Hepatic stellate cell (primary cell): ENCODE data around the gene CCR7.

Experiments
- DNase-seq: peaks from one replicate; pipeline ENCODE4 v3.0.0; 2011; ENCODE audit warnings: low spot score

CCR7 gene, protein sequence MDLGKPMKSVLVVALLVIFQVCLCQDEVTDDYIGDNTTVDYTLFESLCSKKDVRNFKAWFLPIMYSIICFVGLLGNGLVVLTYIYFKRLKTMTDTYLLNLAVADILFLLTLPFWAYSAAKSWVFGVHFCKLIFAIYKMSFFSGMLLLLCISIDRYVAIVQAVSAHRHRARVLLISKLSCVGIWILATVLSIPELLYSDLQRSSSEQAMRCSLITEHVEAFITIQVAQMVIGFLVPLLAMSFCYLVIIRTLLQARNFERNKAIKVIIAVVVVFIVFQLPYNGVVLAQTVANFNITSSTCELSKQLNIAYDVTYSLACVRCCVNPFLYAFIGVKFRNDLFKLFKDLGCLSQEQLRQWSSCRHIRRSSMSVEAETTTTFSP

DNA sequence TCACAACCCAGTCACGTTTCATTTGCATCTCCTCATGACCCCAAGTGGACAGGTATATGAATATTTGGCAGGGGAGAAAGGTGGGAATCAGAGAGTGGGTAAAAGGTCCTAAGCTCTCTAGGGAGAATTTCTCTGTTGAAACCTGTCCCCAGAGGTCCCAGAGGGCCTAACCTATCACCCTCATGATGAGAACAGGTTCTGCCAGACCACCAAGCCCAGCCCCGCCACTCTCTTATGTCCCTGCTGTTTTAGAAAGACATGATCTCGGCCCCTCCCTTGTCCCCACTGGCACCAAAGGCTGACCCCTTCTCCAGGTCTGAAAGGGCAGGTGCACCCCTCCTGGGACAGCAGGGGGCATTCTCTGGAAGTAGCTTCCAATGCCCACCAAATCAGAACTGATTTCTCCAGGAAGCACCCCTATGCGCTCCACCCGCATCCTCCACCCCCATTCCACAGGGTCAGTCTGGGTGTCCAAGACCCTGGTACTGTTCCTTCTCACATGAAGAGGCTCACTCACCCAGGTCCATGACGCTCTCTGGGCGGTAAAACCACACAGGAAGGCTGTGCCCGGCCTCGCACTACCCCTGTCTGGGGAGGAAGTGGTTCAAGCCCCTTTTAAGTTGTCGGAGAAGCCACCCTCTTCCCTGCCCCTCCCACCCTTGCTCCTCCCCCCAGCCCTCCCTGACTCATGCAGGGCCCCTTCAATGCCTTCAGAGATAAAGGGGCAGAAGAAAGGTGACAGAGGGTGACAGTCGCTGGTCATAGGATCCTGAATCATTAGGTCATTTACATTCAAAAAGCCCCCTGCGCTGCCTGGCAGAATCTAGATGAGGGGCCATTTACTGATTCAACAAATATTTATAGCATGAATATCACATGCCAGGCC, at the start of gene CCR7:
Gene CCR7, minus strand, starts transcription at position 590 of the 886 bp plus-strand sequence. Its CDS starts 63 bp downstream, at position 527.
- DNase-seq: no peak

DNA sequence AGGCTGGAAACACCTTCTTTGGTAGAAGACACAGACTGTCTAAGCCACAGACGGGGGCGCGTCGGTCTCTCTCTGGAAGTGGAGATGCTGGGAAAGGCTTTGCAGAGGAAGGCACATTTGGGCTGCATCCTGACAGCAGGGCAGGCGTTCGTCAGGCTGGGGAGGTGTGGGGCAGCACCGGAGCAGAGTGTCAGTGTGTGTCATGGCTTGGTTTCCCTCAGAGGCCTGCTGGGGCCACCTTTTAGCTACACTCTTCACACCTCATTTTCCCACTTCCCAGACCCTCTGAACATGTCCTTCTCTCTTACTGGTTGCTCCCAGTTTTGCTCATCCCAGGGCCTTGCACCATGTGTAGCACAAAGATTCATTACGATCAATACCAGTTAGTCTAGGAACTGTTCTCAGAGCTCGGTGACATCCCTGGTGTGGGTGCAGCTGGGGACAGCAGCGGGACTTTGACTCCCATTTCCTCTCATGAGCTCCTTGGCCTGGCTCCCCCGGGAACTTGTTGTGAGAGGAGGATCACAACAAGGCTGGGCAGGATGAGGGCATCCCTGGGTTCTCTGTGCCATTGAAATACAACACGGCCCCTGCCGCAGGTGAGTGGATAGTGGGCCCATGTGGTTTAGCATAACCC, 49.3 kb upstream of the CCR7 start:
- DNase-seq: no peak

DNA sequence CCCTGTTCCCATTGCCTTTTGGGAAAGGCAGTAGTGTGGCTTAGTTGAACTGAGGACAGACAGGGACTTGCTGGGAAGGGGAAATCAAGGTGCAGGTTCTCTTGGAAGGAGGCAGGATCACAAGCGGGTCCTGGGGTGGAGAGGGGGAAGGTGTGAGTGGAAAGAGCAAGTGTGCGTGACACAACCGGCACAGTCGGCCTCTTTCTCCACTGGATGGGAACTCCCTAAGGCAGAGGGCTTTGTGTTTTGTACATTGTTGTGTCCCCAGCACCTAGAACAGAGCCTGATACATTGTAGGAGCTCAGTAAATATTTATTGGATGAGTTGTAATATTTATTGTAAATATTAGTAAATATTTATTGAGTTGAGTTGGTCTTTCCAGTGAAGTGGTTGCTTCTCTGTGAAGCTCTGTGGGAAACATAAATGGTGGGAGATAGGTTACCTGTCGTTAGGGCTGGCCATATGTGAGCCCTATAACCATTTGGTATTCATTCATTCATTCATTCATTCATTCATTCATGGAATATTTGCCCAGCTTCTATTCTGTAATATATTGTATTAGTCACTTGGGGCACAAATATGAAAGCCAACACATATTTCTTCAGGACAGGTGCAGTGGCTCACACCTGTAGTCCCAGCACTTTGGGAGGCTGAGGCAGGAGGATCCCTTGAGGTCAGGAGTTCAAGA, 48.3 kb upstream of the CCR7 start:
- DNase-seq: no peak

GRCh38 chr17:40612599-40613244, 47.5 kb upstream of the CCR7 start:
- DNase-seq: no peak

GRCh38 chr17:40611840-40612474, 46.7 kb upstream of the CCR7 start:
- no peak for DNase-seq

DNA sequence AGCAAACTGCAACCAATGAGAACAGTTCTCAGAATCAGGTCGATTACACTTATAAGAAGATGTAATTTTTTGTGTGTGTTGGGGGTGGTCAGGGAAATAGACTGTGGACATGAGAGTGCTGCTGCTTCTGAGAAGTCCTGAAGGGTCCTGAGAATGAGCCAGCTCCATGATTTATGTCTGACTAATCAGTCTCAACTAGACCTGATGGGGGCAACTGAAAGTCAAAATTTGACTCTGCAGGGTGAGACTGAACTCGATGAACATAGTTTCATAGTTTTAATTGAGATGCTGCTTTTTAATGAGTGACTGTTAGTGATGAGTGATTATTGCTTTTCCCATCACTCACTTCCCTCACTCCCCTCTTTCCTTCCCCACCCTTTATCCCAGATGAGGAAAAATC, 45.1 kb upstream of the CCR7 start:
- DNase-seq: no peak

GRCh38 chr17:40608061-40608581, 42.8 kb upstream of the CCR7 start:
- no peak for DNase-seq

DNA sequence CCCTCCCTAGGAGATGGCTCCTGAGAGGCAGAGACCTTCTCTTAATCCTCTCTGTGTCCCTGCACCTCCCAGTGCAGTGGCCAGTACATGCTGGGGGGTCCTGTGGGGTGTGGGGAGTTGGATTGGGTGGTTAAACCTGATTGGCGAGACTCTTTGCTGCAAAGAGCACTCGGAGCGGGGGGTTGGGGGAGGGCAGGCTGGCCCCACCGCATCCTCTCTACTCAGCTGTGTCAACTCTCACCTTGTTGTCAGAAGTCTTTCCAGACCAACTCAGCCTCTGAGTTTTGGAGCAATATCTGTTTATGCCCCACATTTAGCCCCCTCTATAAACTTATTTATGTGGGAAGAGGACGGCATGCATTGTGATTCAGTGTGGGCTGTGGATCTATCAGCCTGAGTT, 42.4 kb upstream of the CCR7 start:
- DNase-seq: no peak

DNA sequence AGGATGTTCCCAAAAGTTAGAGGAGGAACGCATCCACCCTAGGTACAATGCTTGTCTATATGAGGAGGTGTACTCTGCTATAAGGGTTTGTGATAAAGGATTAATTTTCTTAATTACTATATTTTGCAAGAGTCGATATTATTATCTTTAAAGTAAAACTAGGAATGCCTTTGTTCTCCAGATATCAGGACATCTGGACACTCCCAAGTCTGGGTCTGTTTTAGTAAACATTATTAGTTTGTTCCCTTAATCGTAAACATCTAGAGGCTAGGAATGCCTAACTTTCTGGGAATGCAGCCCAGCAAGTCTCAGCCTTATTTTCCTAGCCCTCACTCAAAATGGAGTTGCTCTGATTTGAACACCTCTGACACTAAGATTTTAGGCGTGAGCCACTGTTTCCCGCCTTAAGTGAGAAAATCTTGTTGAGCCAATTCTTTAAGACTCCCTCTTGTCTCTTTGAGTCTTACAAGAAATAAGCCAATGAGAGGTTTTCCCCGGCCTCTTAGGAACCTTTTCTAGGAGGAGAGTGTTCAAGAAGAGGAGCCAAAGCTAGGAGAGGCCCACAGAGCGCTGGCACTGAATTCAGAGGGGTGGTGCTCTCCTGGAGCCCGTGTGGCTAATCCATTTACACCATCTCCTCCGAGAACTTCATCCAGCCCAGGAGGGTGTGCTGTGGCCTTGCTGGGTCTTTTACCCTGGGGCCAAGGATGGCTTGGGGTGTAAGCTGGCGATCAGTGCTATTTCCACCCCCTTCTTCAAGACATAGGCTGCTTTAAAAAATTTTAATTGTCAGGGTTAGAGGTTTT, 41.5 kb upstream of the CCR7 start:
- DNase-seq: no peak

- no peak for DNase-seq
Measured at GRCh38 chr17:40605306-40605705, 40.0 kb upstream of the CCR7 start.

GRCh38 chr17:40604327-40605080, 39.2 kb upstream of the CCR7 start:
- no peak for DNase-seq

- DNase-seq: no peak
Measured at GRCh38 chr17:40602445-40603443, 37.5 kb upstream of the CCR7 start.

DNA sequence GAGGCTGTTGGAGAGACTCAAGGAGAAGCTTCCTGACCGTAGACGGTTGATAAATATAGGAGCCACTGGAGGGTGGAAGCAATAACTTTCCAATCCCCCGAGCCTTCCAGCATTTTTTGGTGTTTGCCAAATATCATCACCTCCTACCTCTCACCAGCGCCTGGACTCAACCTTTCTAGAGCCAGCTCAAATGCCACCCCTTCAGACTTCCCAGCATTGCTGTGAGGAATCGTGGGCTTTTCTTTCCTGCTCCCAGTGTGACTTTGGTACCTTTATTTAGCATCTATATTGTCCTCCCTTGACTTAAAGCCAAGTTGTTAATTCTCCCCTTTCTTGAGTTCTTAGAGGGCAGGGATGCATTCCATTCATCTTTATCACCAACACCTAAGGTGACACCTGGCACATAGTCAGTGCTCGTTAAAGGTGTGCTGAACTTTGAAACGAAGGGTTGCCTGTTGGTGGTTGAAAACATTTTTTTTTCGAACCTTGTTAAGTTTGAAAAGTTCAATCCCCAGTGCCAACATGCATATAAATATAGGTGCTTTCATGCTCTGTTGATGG, 35.3 kb upstream of the CCR7 start:
- no peak for DNase-seq

GRCh38 chr17:40599468-40599763, 34.1 kb upstream of the CCR7 start:
- no peak for DNase-seq

- DNase-seq: peak; percentile 46
Measured at GRCh38 chr17:40598619-40599467, 33.6 kb upstream of the CCR7 start.

DNA sequence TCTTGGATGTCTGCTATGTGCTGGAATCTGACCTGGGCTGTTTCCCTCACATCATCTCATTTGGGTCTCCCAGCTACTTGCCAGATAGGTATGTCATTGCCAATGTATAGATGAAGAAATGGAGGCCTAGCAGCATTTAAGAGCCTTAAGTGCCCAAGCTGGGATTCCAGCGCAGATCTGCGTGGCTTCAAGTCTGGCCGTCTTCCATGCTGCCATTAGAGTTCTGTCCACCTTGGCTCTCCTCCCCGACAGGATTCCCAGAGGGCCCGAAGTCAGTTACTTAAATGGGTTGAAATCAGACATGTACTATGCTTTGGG, 33.0 kb upstream of the CCR7 start:
- DNase-seq: no peak
